Liver (tissue), 9 donors: ENCODE results near the gene ADGRG3. TPM values are rescaled to one million over a fixed set of nuclear protein-coding genes. Genes with fewer than 3 reads are reported as not detected.
"Not testable (repeated sequence)": the region's sequence is repeated elsewhere in the genome, so short reads cannot be mapped to it uniquely, and the experiment has no call there.

ENCODE experiments used
- DNase-seq: peaks from one replicate; pipeline ENCODE4 v3.0.0-alpha.2; 2017; ENCODE audit warnings: low spot score
- H3K27ac ChIP-seq, 2 donors: one replicate each; pipeline ENCODE4 v1.7.0; 2013; ENCODE audit warnings: inconsistent platforms in 2 of 2, low read length in 2 of 2, control low read depth in 1 of 2, low read depth in 1 of 2, mild to moderate bottlenecking in 1 of 2
- H3K27me3 ChIP-seq, 4 donors: one replicate each; pipeline versions ENCODE4 v1.6.1 to v1.7.0; 2013; ENCODE audit warnings: low read length in 3 of 4, inconsistent platforms in 1 of 4, mild to moderate bottlenecking in 1 of 4, moderate library complexity in 1 of 4; ENCODE audit not compliant: control insufficient read depth in 4 of 4, insufficient read depth in 4 of 4
- H3K36me3 ChIP-seq, 4 donors: one replicate each; pipeline versions ENCODE4 v1.6.1 to v1.7.0; 2013; ENCODE audit warnings: low read length in 3 of 4, mild to moderate bottlenecking in 3 of 4, low read depth in 1 of 4, moderate library complexity in 1 of 4; ENCODE audit not compliant: control insufficient read depth in 4 of 4, insufficient read depth in 3 of 4
- H3K4me1 ChIP-seq, 4 donors: one replicate each; pipeline versions ENCODE4 v1.6.1 to v1.7.0; 2013; ENCODE audit warnings: low read length in 3 of 4, mild to moderate bottlenecking in 3 of 4, moderate library complexity in 1 of 4; ENCODE audit not compliant: control insufficient read depth in 4 of 4, insufficient read depth in 4 of 4
- H3K4me3 ChIP-seq, 3 donors: one replicate each; pipeline versions ENCODE4 v1.6.1 to v1.7.0; 2013; ENCODE audit warnings: low read length in 3 of 3, control low read depth in 1 of 3, low read depth in 1 of 3, mild to moderate bottlenecking in 1 of 3
- H3K9ac ChIP-seq, 2 donors: one replicate each; pipeline ENCODE4 v1.7.0; 2013; ENCODE audit warnings: low read length in 2 of 2, mild to moderate bottlenecking in 2 of 2, moderate library complexity in 2 of 2, control low read depth in 1 of 2, low read depth in 1 of 2
- H3K9me3 ChIP-seq, 4 donors: one replicate each; pipeline versions ENCODE4 v1.6.1 to v1.7.0; 2013; ENCODE audit warnings: low read length in 3 of 4; ENCODE audit not compliant: control insufficient read depth in 4 of 4
- ATF3 ChIP-seq: IDR thresholded peaks from 2 replicates; pipeline ENCODE4 v1.6.1; 2016; ENCODE audit warnings: antibody characterized with exemption
- CTCF ChIP-seq: fragments of 150-350 bp; IDR thresholded peaks from 2 replicates; pipeline ENCODE4 v1.5.1; 2017; ENCODE audit warnings: improper control_type of control experiment, low read depth, low read length; ENCODE audit not compliant: missing input control
- EGR1 ChIP-seq, 2 donors: IDR thresholded peaks; 2 replicates each; pipeline ENCODE4 v1.6.1; 2016 to 2018; ENCODE audit warnings: antibody characterized with exemption in 2 of 2, low read depth in 2 of 2
- FOXA1 ChIP-seq: IDR thresholded peaks from 2 replicates; pipeline ENCODE4 v1.6.1; 2016; ENCODE audit warnings: antibody characterized with exemption
- FOXA2 ChIP-seq: IDR thresholded peaks from 2 replicates; pipeline ENCODE4 v1.6.1; 2016; ENCODE audit warnings: antibody characterized with exemption
- GABPA ChIP-seq, 2 donors: IDR thresholded peaks in 1 of 2; conservative IDR thresholded peaks in 1 of 2; 2 replicates each; pipeline ENCODE4 v1.6.1; 2016; ENCODE audit warnings: antibody characterized with exemption in 2 of 2, mild to moderate bottlenecking in 1 of 2, moderate library complexity in 1 of 2
- HNF4A ChIP-seq, 2 donors: conservative IDR thresholded peaks; 2 replicates each; pipeline ENCODE4 v1.6.1; 2016; ENCODE audit warnings: antibody characterized with exemption in 2 of 2, mild to moderate bottlenecking in 2 of 2
- HNF4G ChIP-seq: IDR thresholded peaks from 2 replicates; pipeline ENCODE4 v1.6.1; 2016; ENCODE audit warnings: antibody characterized with exemption
- JUND ChIP-seq, 2 donors: IDR thresholded peaks; 2 replicates each; pipeline ENCODE4 v1.6.1; 2016; ENCODE audit warnings: antibody characterized with exemption in 2 of 2
- MAX ChIP-seq: IDR thresholded peaks from 2 replicates; pipeline ENCODE4 v1.6.1; 2016; ENCODE audit warnings: antibody characterized with exemption
- NR2F2 ChIP-seq: IDR thresholded peaks from 2 replicates; pipeline ENCODE4 v1.6.1; 2016; ENCODE audit warnings: antibody characterized with exemption
- RAD21 ChIP-seq, 2 donors: IDR thresholded peaks; 2 replicates each; pipeline ENCODE4 v1.6.1; 2016; ENCODE audit warnings: antibody characterized with exemption in 2 of 2, mild to moderate bottlenecking in 2 of 2
- REST ChIP-seq: IDR thresholded peaks from 2 replicates; pipeline ENCODE4 v1.6.1; 2016; ENCODE audit warnings: antibody characterized with exemption, mild to moderate bottlenecking
- RXRA ChIP-seq, 2 donors: IDR thresholded peaks; 2 replicates each; pipeline ENCODE4 v1.6.1; 2017 to 2018; ENCODE audit warnings: antibody characterized with exemption in 2 of 2, mild to moderate bottlenecking in 1 of 2
- SP1 ChIP-seq: IDR thresholded peaks from 2 replicates; pipeline ENCODE4 v1.6.1; 2018; ENCODE audit warnings: antibody characterized with exemption, mild to moderate bottlenecking
- TAF1 ChIP-seq: conservative IDR thresholded peaks from 2 replicates; pipeline ENCODE4 v1.6.1; 2016; ENCODE audit warnings: antibody characterized with exemption, mild to moderate bottlenecking
- YY1 ChIP-seq: IDR thresholded peaks from 2 replicates; pipeline ENCODE4 v1.6.1; 2016; ENCODE audit warnings: antibody characterized with exemption, mild to moderate bottlenecking
- ZBTB33 ChIP-seq: IDR thresholded peaks from 2 replicates; pipeline ENCODE4 v1.6.1; 2016; ENCODE audit warnings: antibody characterized with exemption
- WGBS: extraction: QIAGEN DNeasy Blood & Tissue Kit; methylation state at CpG from one replicate; pipeline ENCODE4 v1.1.7; 2013; 5-methylcytosine and 5-hydroxymethylcytosine counted together
- polyA plus RNA-seq, 2 donors: library from polyadenylated mRNA; stranded (reverse) in 1 of 2; unstranded in 1 of 2; fragments of 200-250 nt in 1 of 2; fragments of >200 nt in 1 of 2; fragmentation: Nextera tagmentation in 1 of 2; extraction: Ambion mirVana in 1 of 2; gene quantifications; one replicate each; pipeline versions ENCODE4 v1.2.1 to v1.2.3, GENCODE V29; 2013 to 2015
- total RNA-seq, 2 donors: library from RNA; depleted of rRNA; stranded (reverse); fragments of >200 nt; gene quantifications; one replicate each; pipeline ENCODE4 v1.2.3, GENCODE V29; 2014
- donor health status: healthy.
- donor health status: healthy.
- donor health status: healthy.
- donor health status: healthy.
- donor health status: healthy.

Gene ADGRG3
- total and polyA plus RNA-seq, 4 donors = 0.52 to 3.2 (median 1.0) TPM

- Histone ChIP-seq H3K9ac (no peak overlapping the region), H3K4me3 (no peak overlapping the region), H3K9me3 (no peaks in the 10 kb centered on the region), H3K27me3 (no peaks in the 10 kb centered on the region), H3K36me3 (no peaks in the 10 kb centered on the region), H3K27ac (no peak overlapping the region), H3K4me1 (no peaks in the 10 kb centered on the region)
- TF ChIP-seq SP1 (no peak), HNF4A (conservative IDR thresholded peaks at IDR 0.05) (no peak), NR2F2 (no peak), HNF4G (no peak), FOXA2 (no peak), TAF1 (no peak), CTCF (no peak), ATF3 (no peak), REST (no peak), ZBTB33 (no peak), FOXA1 (no peak), JUND (IDR thresholded peaks at IDR 0.05) (no peak), MAX (no peak), RAD21 (IDR thresholded peaks at IDR 0.05) (no peak), YY1 (no peak), RXRA (IDR thresholded peaks at IDR 0.05) (no peak), GABPA (IDR thresholded peaks at IDR 0.05 in 1 of 2, conservative IDR thresholded peaks at IDR 0.05 in 1 of 2) (no peak), EGR1 (IDR thresholded peaks at IDR 0.05; ENCODE audit: low read depth in 2 of 2) (no peak)
- WGBS = 89% methylated on average over 1 of the region's 1 CpG
- no peak for DNase-seq
Observed at GRCh38 chr16:57729182-57729484, 61.0 kb downstream of the ADGRG3 start.

- H3K27me3 ChIP-seq, H3K9me3 ChIP-seq, H3K4me1 ChIP-seq, H3K4me3 ChIP-seq, H3K27ac ChIP-seq, H3K9ac ChIP-seq, DNase-seq, H3K36me3 ChIP-seq: not testable (repeated sequence)
- 93% methylated on average over 6 of the region's 6 CpGs for WGBS
Observed at GRCh38 chr16:57729852-57730251, 61.7 kb downstream of the ADGRG3 start.
